ENCODE results near the gene OTULINL.

The OTULINL gene

GRCh38 chr5:14603141-14603540, 21.5 kb downstream of the OTULINL start:
- DNase-seq (ENCODE audit: extremely low spot score) = no peak
- TF ChIP-seq CTCF (IDR thresholded peaks at IDR 0.05; ENCODE audit: control extremely low read depth, extremely low read depth, low read depth, missing control alignments) = no peak
- ChIA-PET POLR2A (no interaction called here), CTCF (no interaction called here)

- POLR2A ChIA-PET = no interaction called here
- TF ChIP-seq CTCF (IDR thresholded peaks at IDR 0.05; ENCODE audit: control extremely low read depth, extremely low read depth, low read depth, missing control alignments) = no peak
- DNase-seq (ENCODE audit: extremely low spot score) = no peak
- CTCF ChIA-PET = no interaction called here
These were observed 25.5 kb downstream of the OTULINL start for GRCh38 chr5:14607104-14607503.

- TF ChIP-seq CTCF (IDR thresholded peaks at IDR 0.05; ENCODE audit: control extremely low read depth, extremely low read depth, low read depth, missing control alignments) = no peak
- no peak for DNase-seq (ENCODE audit: extremely low spot score)
- POLR2A ChIA-PET = no interaction called here
- CTCF ChIA-PET = interaction anchor here (1.7 kb wide), 1 partner anchor 11 kb away, joined by 5 read pairs; no protein-coding TSS in a partner anchor
These were observed 26.6 kb downstream of the OTULINL start for GRCh38 chr5:14608169-14608568.

GRCh38 chr5:14611737-14612136, 30.1 kb downstream of the OTULINL start:
- no peak for DNase-seq (ENCODE audit: extremely low spot score)
- CTCF ChIA-PET = no interaction called here
- no peak for TF ChIP-seq CTCF (IDR thresholded peaks at IDR 0.05; ENCODE audit: control extremely low read depth, extremely low read depth, low read depth, missing control alignments)
- POLR2A ChIA-PET = no interaction called here

GRCh38 chr5:14614490-14614889, 32.9 kb downstream of the OTULINL start:
- ChIA-PET CTCF (interaction anchor here (1.5 kb wide), 1 partner anchor 14 kb away, joined by 3 read pairs; no protein-coding TSS in a partner anchor), POLR2A (no interaction called here)
- DNase-seq (ENCODE audit: extremely low spot score) = no peak
- TF ChIP-seq CTCF (IDR thresholded peaks at IDR 0.05; ENCODE audit: control extremely low read depth, extremely low read depth, low read depth, missing control alignments) = no peak

- POLR2A ChIA-PET = no interaction called here
- DNase-seq (ENCODE audit: extremely low spot score) = no peak
- no peak for TF ChIP-seq CTCF (IDR thresholded peaks at IDR 0.05; ENCODE audit: control extremely low read depth, extremely low read depth, low read depth, missing control alignments)
- CTCF ChIA-PET = interaction anchor here (1.5 kb wide), 1 partner anchor 13 kb away, joined by 3 read pairs; no protein-coding TSS in a partner anchor
These were observed 33.8 kb downstream of the OTULINL start for GRCh38 chr5:14615365-14615764.

GRCh38 chr5:14617441-14617840, 35.8 kb downstream of the OTULINL start:
- no peak for DNase-seq (ENCODE audit: extremely low spot score)
- no peak for TF ChIP-seq CTCF (IDR thresholded peaks at IDR 0.05; ENCODE audit: control extremely low read depth, extremely low read depth, low read depth, missing control alignments)
- ChIA-PET POLR2A (no interaction called here), CTCF (interaction anchor here (1.6 to 1.7 kb wide), 2 partner anchors 15 to 31 kb away, joined by 3 read pairs; no protein-coding TSS in a partner anchor)
